DND-41 (cell line): ENCODE data around the gene DEXI.
"Not testable (repeated sequence)": the region's sequence is repeated elsewhere in the genome, so short reads cannot be mapped to it uniquely, and the experiment has no call there.

Experiments
- ATAC-seq: fragments of 200-7000 bp; cut with Tn5 transposase; 3 replicates; pipeline ENCODE4 v1.9.1; 2021; ENCODE audit warnings: low read depth; ENCODE audit not compliant: insufficient read depth
- DNase-seq: peaks from one replicate; pipeline ENCODE4 v3.0.0-alpha.2; 2020
- H2AFZ ChIP-seq: 2 replicates; pipeline ENCODE4 v1.6.0; 2012; ENCODE audit warnings: low read depth, low read length
- H3K27ac ChIP-seq: 2 replicates; pipeline ENCODE4 v1.5.1; 2012; ENCODE audit warnings: low read length, inconsistent platforms
- H3K27me3 ChIP-seq: fragments of 200-600 bp; sonication (generic); 2 replicates; pipeline ENCODE4 v1.6.0; 2012; ENCODE audit warnings: low read length, mild to moderate bottlenecking, inconsistent platforms; ENCODE audit not compliant: insufficient read depth, poor library complexity
- H3K36me3 ChIP-seq: 2 replicates; pipeline ENCODE4 v1.5.1; 2012; ENCODE audit warnings: low read length, inconsistent platforms; ENCODE audit not compliant: insufficient read depth
- H3K4me1 ChIP-seq: 2 replicates; pipeline ENCODE4 v1.5.1; 2012; ENCODE audit warnings: mild to moderate bottlenecking, low read length; ENCODE audit not compliant: insufficient read depth
- H3K4me2 ChIP-seq: 2 replicates; pipeline ENCODE4 v1.6.0; 2012; ENCODE audit warnings: mild to moderate bottlenecking, moderate library complexity, low read length, inconsistent platforms; ENCODE audit not compliant: insufficient read depth
- H3K4me3 ChIP-seq, 2 experiments: fragments of 200-600 bp in 1 of 2; shearing (Covaris generic) in 1 of 2; 2 replicates each; pipeline ENCODE4 v1.5.1; 2012 to 2016; ENCODE audit warnings: inconsistent platforms in 2 of 2, low read length in 2 of 2, mild to moderate bottlenecking in 2 of 2, low read depth in 1 of 2, moderate library complexity in 1 of 2
- H3K79me2 ChIP-seq: 2 replicates; pipeline ENCODE4 v1.6.0; 2012; ENCODE audit warnings: low read length, inconsistent platforms; ENCODE audit not compliant: insufficient read depth
- H3K9ac ChIP-seq: 2 replicates; pipeline ENCODE4 v1.6.0; 2012; ENCODE audit warnings: low read depth, mild to moderate bottlenecking, inconsistent platforms, low read length, moderate library complexity
- H3K9me3 ChIP-seq: 2 replicates; pipeline ENCODE4 v1.5.1; 2012; ENCODE audit warnings: low read length, moderate library complexity, mild to moderate bottlenecking, inconsistent platforms; ENCODE audit not compliant: insufficient read depth, severe bottlenecking
- H4K20me1 ChIP-seq: 2 replicates; pipeline ENCODE4 v1.6.0; 2012; ENCODE audit warnings: low read length; ENCODE audit not compliant: insufficient read depth
- EZH2 ChIP-seq: IDR thresholded peaks from 3 replicates; pipeline ENCODE4 v1.6.1; 2012; ENCODE audit warnings: borderline replicate concordance, low read depth, mild to moderate bottlenecking, moderate library complexity, low read length, inconsistent platforms; ENCODE audit not compliant: severe bottlenecking
- TF ChIP-seq, protein P1 (sequence below): IDR thresholded peaks from 2 replicates; pipeline ENCODE4 v1.5.1; 2012; ENCODE audit warnings: borderline replicate concordance, low read length, moderate library complexity, mild to moderate bottlenecking; ENCODE audit not compliant: poor library complexity, severe bottlenecking; ENCODE audit errors: extremely low read depth

The DEXI gene

DNA sequence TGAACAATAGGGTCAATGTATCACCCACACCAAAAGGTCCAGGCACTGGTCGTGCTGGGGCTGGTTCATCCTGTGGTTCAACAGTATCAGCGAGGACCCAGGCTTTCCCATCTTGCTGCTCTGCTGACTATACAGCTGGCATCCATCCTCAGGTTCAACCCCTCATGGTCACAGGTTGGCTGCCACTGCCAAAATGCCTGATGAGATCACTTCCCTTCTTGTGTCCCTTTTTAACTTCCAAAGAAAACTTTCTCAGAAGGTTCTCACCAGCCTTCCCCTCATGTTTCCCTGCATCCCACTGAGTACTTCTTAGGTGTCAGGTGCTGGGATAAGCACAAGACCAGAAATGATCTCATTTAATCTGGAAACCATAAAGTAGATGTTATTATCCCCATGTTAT lies 27.8 kb upstream of the DEXI start:
- H3K27ac ChIP-seq: no peak overlapping the region
- ATAC-seq (no peak), DNase-seq (no peak)
- no peak overlapping the region for H3K4me2 ChIP-seq
- TF ChIP-seq, protein P1, sequence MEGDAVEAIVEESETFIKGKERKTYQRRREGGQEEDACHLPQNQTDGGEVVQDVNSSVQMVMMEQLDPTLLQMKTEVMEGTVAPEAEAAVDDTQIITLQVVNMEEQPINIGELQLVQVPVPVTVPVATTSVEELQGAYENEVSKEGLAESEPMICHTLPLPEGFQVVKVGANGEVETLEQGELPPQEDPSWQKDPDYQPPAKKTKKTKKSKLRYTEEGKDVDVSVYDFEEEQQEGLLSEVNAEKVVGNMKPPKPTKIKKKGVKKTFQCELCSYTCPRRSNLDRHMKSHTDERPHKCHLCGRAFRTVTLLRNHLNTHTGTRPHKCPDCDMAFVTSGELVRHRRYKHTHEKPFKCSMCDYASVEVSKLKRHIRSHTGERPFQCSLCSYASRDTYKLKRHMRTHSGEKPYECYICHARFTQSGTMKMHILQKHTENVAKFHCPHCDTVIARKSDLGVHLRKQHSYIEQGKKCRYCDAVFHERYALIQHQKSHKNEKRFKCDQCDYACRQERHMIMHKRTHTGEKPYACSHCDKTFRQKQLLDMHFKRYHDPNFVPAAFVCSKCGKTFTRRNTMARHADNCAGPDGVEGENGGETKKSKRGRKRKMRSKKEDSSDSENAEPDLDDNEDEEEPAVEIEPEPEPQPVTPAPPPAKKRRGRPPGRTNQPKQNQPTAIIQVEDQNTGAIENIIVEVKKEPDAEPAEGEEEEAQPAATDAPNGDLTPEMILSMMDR: no peak
- no peak for TF ChIP-seq EZH2
- no peaks in the 10 kb centered on the region for H3K27me3 ChIP-seq
- peaks cover 78% of the 10 kb centered on the region for H3K36me3 ChIP-seq
- peaks cover under 1% of the 10 kb centered on the region; the same call in 1 of the 2 replicates for H4K20me1 ChIP-seq
- no peaks in the 10 kb centered on the region for H3K9me3 ChIP-seq
- peaks cover 37% of the 10 kb centered on the region for H3K4me1 ChIP-seq
- H2AFZ ChIP-seq: no peak overlapping the region
- peaks cover 26% of the 10 kb centered on the region for H3K79me2 ChIP-seq
- no peak overlapping the region for H3K9ac ChIP-seq
- no peak overlapping the region for H3K4me3 ChIP-seq

DNA sequence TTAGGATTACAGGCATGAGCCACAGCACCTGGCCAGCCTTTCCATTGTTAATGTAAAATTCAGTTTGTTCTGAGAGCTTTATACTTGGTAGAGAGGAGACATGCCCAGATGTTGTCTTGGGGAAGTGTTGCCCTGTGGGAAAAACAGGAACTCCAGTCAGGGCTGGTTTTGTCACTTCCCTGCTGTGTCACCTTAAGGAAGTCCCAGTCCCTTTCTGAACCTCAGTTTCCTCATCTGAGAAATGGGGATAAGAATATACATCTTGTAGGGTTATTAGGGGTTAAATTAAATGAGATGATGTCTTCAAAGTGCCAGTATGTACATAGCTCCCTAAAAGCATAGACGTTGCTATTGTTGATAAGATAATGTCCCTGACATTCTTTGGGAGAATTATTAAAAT lies 27.3 kb upstream of the DEXI start:
- Histone ChIP-seq H3K79me2 (peaks cover 30% of the 10 kb centered on the region), H3K4me1 (peaks cover 42% of the 10 kb centered on the region), H3K27me3 (no peaks in the 10 kb centered on the region), H2AFZ (no peak overlapping the region), H3K36me3 (peaks cover 78% of the 10 kb centered on the region), H4K20me1 (peaks cover 3% of the 10 kb centered on the region; the same call in 1 of the 2 replicates), H3K9me3 (no peaks in the 10 kb centered on the region), H3K9ac (no peak overlapping the region), H3K4me3 (no peak overlapping the region), H3K27ac (no peak overlapping the region), H3K4me2 (no peak overlapping the region)
- DNase-seq (no peak), ATAC-seq (no peak)
- TF ChIP-seq, protein P1: no peak
- no peak for TF ChIP-seq EZH2

DNA sequence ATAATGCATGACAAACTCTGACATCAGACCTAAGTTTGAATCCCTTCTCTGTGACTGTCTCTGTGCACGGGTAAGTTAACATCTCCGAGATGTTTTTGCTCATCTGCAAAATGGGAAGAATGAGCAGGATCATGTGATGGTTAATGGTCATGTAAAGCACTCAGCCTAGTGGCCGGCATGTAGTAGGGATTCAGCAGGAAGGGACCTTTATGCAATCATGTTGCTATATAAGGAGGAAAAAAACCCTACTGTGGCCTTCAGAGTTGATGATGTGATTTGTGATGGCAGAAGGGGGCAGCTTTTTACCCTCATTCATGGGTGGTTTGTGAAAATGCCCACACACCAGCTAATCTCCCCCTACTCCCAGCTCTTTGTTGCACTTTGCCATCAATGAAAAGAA lies 26.2 kb upstream of the DEXI start:
- Histone ChIP-seq H4K20me1 (peaks cover 7% of the 10 kb centered on the region), H2AFZ (no peak overlapping the region), H3K79me2 (peaks cover 35% of the 10 kb centered on the region), H3K27me3 (no peaks in the 10 kb centered on the region), H3K27ac (no peak overlapping the region), H3K4me1 (peaks cover 46% of the 10 kb centered on the region), H3K9me3 (no peaks in the 10 kb centered on the region), H3K9ac (no peak overlapping the region), H3K36me3 (peaks cover 77% of the 10 kb centered on the region), H3K4me2 (no peak overlapping the region), H3K4me3 (no peak overlapping the region)
- ATAC-seq (no peak), DNase-seq (no peak)
- TF ChIP-seq, protein P1: no peak
- TF ChIP-seq EZH2: no peak

DNA sequence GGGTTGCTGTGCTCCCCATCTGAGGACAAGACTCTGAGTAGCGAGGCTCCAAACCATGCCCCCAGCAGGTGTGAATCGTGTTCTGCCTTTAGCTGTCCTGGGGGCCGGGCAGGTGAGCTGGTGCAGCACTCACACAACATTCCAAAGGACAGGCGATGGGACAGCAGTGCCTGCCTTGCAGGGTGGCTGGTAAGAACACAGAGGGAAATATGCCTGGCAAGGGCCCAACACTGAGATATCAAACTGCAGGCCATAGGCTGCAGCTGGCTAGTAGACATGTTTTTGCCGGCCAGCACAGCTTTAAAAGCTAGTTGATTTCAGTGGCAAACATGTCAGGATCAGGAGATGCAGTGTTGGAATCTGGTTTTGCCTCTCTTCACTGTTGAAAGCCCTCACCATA lies 25.7 kb upstream of the DEXI start:
- peaks cover 31% of the 10 kb centered on the region for H3K79me2 ChIP-seq
- H3K27me3 ChIP-seq: no peaks in the 10 kb centered on the region
- H3K36me3 ChIP-seq: peaks cover 77% of the 10 kb centered on the region
- no peak for DNase-seq
- no peak overlapping the region for H3K9ac ChIP-seq
- H2AFZ ChIP-seq: no peak overlapping the region
- no peaks in the 10 kb centered on the region for H3K9me3 ChIP-seq
- peaks cover 41% of the 10 kb centered on the region for H3K4me1 ChIP-seq
- H4K20me1 ChIP-seq: peaks cover 7% of the 10 kb centered on the region
- H3K4me2 ChIP-seq: no peak overlapping the region
- no peak for ATAC-seq
- TF ChIP-seq, protein P1: no peak
- TF ChIP-seq EZH2: no peak
- no peak overlapping the region for H3K4me3 ChIP-seq
- H3K27ac ChIP-seq: no peak overlapping the region

DNA sequence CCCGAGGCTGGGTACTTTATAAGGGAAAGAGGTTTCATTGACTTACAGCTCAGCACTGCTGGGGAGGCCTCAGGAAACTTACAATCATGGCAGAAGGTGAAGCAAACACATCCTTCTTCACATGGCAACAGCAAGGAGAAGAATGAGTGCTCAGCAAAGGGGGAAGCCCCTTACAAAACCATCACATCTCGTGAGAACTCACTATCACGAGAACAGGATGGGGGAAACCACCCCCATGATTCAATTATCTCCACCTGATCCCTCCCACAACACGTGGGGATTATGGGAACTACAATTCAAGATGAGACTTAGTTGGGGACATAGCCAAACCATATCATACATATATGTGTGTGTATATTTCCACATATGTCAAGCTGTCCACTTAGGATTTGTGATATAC lies 24.3 kb upstream of the DEXI start:
- DNase-seq, H3K9me3 ChIP-seq, ATAC-seq, H3K27me3 ChIP-seq, H4K20me1 ChIP-seq, H2AFZ ChIP-seq, H3K9ac ChIP-seq, H3K27ac ChIP-seq, H3K4me2 ChIP-seq, H3K4me3 ChIP-seq: not testable (repeated sequence)
- H3K4me1 ChIP-seq: peaks cover 26% of the 10 kb centered on the region
- H3K79me2 ChIP-seq: peaks cover 23% of the 10 kb centered on the region
- peaks cover 77% of the 10 kb centered on the region for H3K36me3 ChIP-seq
